GM12878 (cell line): ENCODE measurements around the gene MYO15B. TPM values are rescaled to one million over a fixed set of nuclear protein-coding genes. Genes with fewer than 3 reads are reported as not detected.

ENCODE experiments used
- ATAC-seq: fragments of 200-7000 bp; cut with Tn5 transposase; 3 replicates; pipeline ENCODE4 v1.9.1; 2020; ENCODE audit warnings: mild to moderate bottlenecking, moderate library complexity
- BruUV-seq: library from RNA; stranded (reverse); fragments of 400-500 nt; replicated peaks from 2 replicates; lab custom pipeline; 2021; lab: Mats Ljungman, UMichigan
- CTCF ChIA-PET: fragments of 300-600 bp; sonication (Branson Sonifier 250); formaldehyde crosslinking; extraction: SDS; loops from one replicate; lab custom pipeline; 2021; ENCODE audit warnings: inconsistent platforms; lab: Yijun Ruan, JAX
- POLR2A ChIA-PET: fragments of 350-600 bp; formaldehyde crosslinking; extraction: SDS; loops from one replicate; lab custom pipeline; 2021; ENCODE audit warnings: inconsistent platforms; lab: Charles Lee
- RAD21 ChIA-PET: fragments of 300-600 bp; sonication (Branson Sonifier 250); formaldehyde crosslinking; loops from one replicate; lab custom pipeline; 2023; ENCODE audit warnings: antibody characterized with exemption; ENCODE audit not compliant: unreplicated experiment; lab: Charles Lee
- SMC1A ChIA-PET: fragments of 300-600 bp; sonication (Branson Sonifier 250); formaldehyde crosslinking; loops from one replicate; lab custom pipeline; 2023; ENCODE audit not compliant: unreplicated experiment, uncharacterized antibody; lab: Charles Lee
- DNase-seq: peaks from one replicate; pipeline ENCODE4 v3.0.0-alpha.2; 2011; ENCODE audit warnings: low read depth, low spot score
- FAIRE-seq: peaks from 3 replicates; lab custom pipeline; 2011; peaks lifted over from hg19 to GRCh38; lab: Jason Lieb, UNC
- H2AFZ ChIP-seq: 2 replicates; pipeline ENCODE4 v1.6.0; 2011; ENCODE audit warnings: low read depth, low read length, control low read depth; ENCODE audit not compliant: control insufficient read depth
- H3K27ac ChIP-seq: 2 replicates; pipeline ENCODE4 v1.5.1; 2011; ENCODE audit warnings: control low read depth; ENCODE audit not compliant: control insufficient read depth, insufficient read depth
- H3K27me3 ChIP-seq, 2 experiments: replicated peaks in 1 of 2; 2 replicates each; pipeline versions ENCODE4 v1.6.0 to v1.6.1; 2011; ENCODE audit warnings: low read length in 1 of 2; ENCODE audit not compliant: control insufficient read depth in 2 of 2, insufficient read depth in 2 of 2
- H3K36me3 ChIP-seq, 2 experiments: 2 replicates each; pipeline ENCODE4 v1.5.1; 2011; ENCODE audit warnings: low read length in 1 of 2; ENCODE audit not compliant: control insufficient read depth in 2 of 2, insufficient read depth in 2 of 2
- H3K4me1 ChIP-seq: 2 replicates; pipeline ENCODE4 v1.6.1; 2011; ENCODE audit warnings: mild to moderate bottlenecking, low read length, moderate library complexity, mixed read lengths; ENCODE audit not compliant: control insufficient read depth, insufficient read depth
- H3K4me2 ChIP-seq: 2 replicates; pipeline ENCODE4 v1.6.0; 2011; ENCODE audit warnings: control low read depth; ENCODE audit not compliant: control insufficient read depth, insufficient read depth
- H3K4me3 ChIP-seq: fragments of 200-600 bp; sonication (generic); 2 replicates; pipeline ENCODE4 v1.5.1; 2016
- H3K79me2 ChIP-seq: 2 replicates; pipeline ENCODE4 v1.6.0; 2011; ENCODE audit warnings: low read length; ENCODE audit not compliant: control insufficient read depth, insufficient read depth
- H3K9ac ChIP-seq: 2 replicates; pipeline ENCODE4 v1.8.0; 2011; ENCODE audit warnings: low read length, control low read depth, mixed read lengths; ENCODE audit not compliant: control insufficient read depth, insufficient read depth
- H3K9me3 ChIP-seq: replicated peaks from 3 replicates; pipeline ENCODE4 v1.5.1; 2011; ENCODE audit warnings: mild to moderate bottlenecking, low read length; ENCODE audit not compliant: control insufficient read depth, insufficient read depth
- H4K20me1 ChIP-seq: 2 replicates; pipeline ENCODE4 v1.6.0; 2011; ENCODE audit not compliant: control insufficient read depth, insufficient read depth
- BACH1 ChIP-seq: fragments of 450-650 bp; IDR thresholded peaks from 2 replicates; pipeline ENCODE4 v1.6.1; 2017; ENCODE audit warnings: mild to moderate bottlenecking, borderline replicate concordance
- ETV6 ChIP-seq, 2 experiments: fragments of 450-650 bp in 1 of 2; IDR thresholded peaks in 1 of 2; conservative IDR thresholded peaks in 1 of 2; 2 replicates each; pipeline ENCODE4 v1.6.1; 2014; ENCODE audit warnings: antibody characterized with exemption in 1 of 2, borderline replicate concordance in 1 of 2, low read depth in 1 of 2, mild to moderate bottlenecking in 1 of 2, moderate library complexity in 1 of 2
- FOXK2 ChIP-seq: fragments of 450-650 bp; IDR thresholded peaks from 2 replicates; pipeline ENCODE4 v1.6.1; 2017; ENCODE audit warnings: mild to moderate bottlenecking, moderate library complexity
- FOXM1 ChIP-seq: IDR thresholded peaks from 2 replicates; pipeline ENCODE4 v1.6.1; 2012; ENCODE audit warnings: low read depth, mild to moderate bottlenecking, inconsistent platforms, low read length, moderate library complexity
- GABPA ChIP-seq: IDR thresholded peaks from 2 replicates; pipeline ENCODE4 v1.6.1; 2014; ENCODE audit warnings: antibody characterized with exemption, low read depth, mild to moderate bottlenecking, inconsistent platforms
- JUNB ChIP-seq: IDR thresholded peaks from 2 replicates; pipeline ENCODE4 v1.6.1; 2016; ENCODE audit warnings: antibody characterized with exemption, mild to moderate bottlenecking
- MAX ChIP-seq: IDR thresholded peaks from 2 replicates; pipeline ENCODE4 v1.6.1; 2012; ENCODE audit warnings: low read depth, low read length, improper control_type of control experiment
- MYC ChIP-seq: IDR thresholded peaks from 2 replicates; pipeline ENCODE4 v1.6.1; 2011; ENCODE audit warnings: mild to moderate bottlenecking, low read length, moderate library complexity, inconsistent platforms; ENCODE audit not compliant: insufficient read depth, insufficient replicate concordance, insufficient read length, severe bottlenecking
- NBN ChIP-seq: fragments of 450-650 bp; IDR thresholded peaks from 2 replicates; pipeline ENCODE4 v1.6.1; 2016
- NFIC ChIP-seq: IDR thresholded peaks from 2 replicates; pipeline ENCODE4 v1.6.1; 2012; ENCODE audit warnings: low read depth, mild to moderate bottlenecking, inconsistent platforms, low read length, moderate library complexity
- NFXL1 ChIP-seq: fragments of 450-650 bp; IDR thresholded peaks from 2 replicates; pipeline ENCODE4 v1.6.1; 2017; ENCODE audit warnings: antibody characterized with exemption, mild to moderate bottlenecking, borderline replicate concordance
- NKRF ChIP-seq: fragments of 450-650 bp; conservative IDR thresholded peaks from 2 replicates; pipeline ENCODE4 v1.6.1; 2017; ENCODE audit warnings: mild to moderate bottlenecking, moderate library complexity
- SUPT20H ChIP-seq: IDR thresholded peaks from 2 replicates; pipeline ENCODE4 v1.6.1; 2011; ENCODE audit warnings: low read depth, mild to moderate bottlenecking, low read length, moderate library complexity, borderline replicate concordance; ENCODE audit not compliant: control insufficient read depth
- USF2 ChIP-seq: IDR thresholded peaks from 2 replicates; pipeline ENCODE4 v1.6.1; 2011; ENCODE audit warnings: low read depth, low read length, improper control_type of control experiment, borderline replicate concordance
- ZBTB40 ChIP-seq: fragments of 450-650 bp; IDR thresholded peaks from 2 replicates; pipeline ENCODE4 v1.6.1; 2016; ENCODE audit warnings: mild to moderate bottlenecking, moderate library complexity, borderline replicate concordance
- WGBS: methylation state at CpG from one replicate; pipeline ENCODE4 v1.1.6; 2016; ENCODE audit warnings: low lambda C conversion rate; ENCODE audit not compliant: insufficient replicate concordance, insufficient coverage; ENCODE audit errors: missing lambda C conversion rate; 5-methylcytosine and 5-hydroxymethylcytosine counted together
- in situ Hi-C: fragments of 300-500 bp; cut with MboI; formaldehyde crosslinking; loops from 9 replicates; pipeline ENCODE4 v1.14.3; 2018; ENCODE audit warnings: mixed read lengths
- intact Hi-C: fragments of 100-400 bp; cut with micrococcal nuclease; formaldehyde crosslinking; loops from one replicate; pipeline ENCODE4 v1.14.2; 2022; ENCODE audit not compliant: unreplicated experiment
- polyA plus RNA-seq, 11 experiments: library from polyadenylated mRNA; depleted of rRNA in 4 of 11; unstranded in 6 of 11; stranded (reverse) in 5 of 11; fragments of >200 nt; fragmentation: Nextera tagmentation in 4 of 11; fragmentation: Illumina TruSeq in 1 of 11; extraction: Ambion mirVana in 4 of 11; extraction: Trizol in 1 of 11; gene quantifications; 1 replicate in 1 of 11; 2 replicates in 10 of 11; pipeline versions ENCODE4 v1.2.1 to v1.2.3, GENCODE V29; 2011 to 2016; ENCODE audit warnings: inconsistent platforms in 2 of 11, missing spikeins in 2 of 11, low read depth in 1 of 11
- total RNA-seq, 4 experiments: library from RNA; depleted of rRNA in 3 of 4; stranded (reverse); fragments of >200 nt in 3 of 4; fragmentation: Illumina TruSeq in 1 of 4; extraction: Trizol in 1 of 4; gene quantifications; 2 replicates each; pipeline versions ENCODE4 v1.2.1 to v1.2.3, GENCODE V29; 2013 to 2021
- TF ChIP-seq, protein P1 (sequence below): fragments of 450-650 bp; IDR thresholded peaks from 2 replicates; pipeline ENCODE4 v1.6.1; 2016; ENCODE audit warnings: mild to moderate bottlenecking

Gene MYO15B
- total and polyA plus RNA-seq, 10 of the 15 experiments (the other 5 are each of a cell fraction or from before 2014, with no cell fraction given): 0.67 to 15.4 (median 2.3) TPM; not detected in 1

DNA sequence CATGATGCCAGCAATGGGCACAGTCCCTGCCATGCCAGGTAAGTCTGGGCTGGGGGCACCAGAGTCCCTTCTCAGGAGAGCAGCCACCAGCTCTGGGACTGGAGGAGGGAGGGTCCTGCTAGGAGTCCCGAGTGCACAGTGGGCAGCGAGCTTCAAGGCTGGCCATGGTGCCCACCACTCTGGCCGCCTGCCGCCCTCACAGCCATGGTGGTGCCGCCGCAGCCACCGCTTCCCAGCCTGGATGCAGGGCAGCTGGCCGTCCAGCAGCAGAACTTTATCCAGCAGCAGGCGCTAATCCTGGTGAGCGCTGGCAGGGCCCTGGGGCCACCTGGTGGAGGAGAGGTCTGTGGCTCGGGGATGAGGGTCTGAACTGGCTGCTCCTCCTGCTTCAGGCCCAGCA is 27.7 kb downstream of the MYO15B start:
- Histone ChIP-seq H3K4me2 (no peak overlapping the region), H3K36me3 (no peaks in the 10 kb centered on the region), H4K20me1 (no peaks in the 10 kb centered on the region), H3K79me2 (no peaks in the 10 kb centered on the region), H3K27me3 (no peaks in the 10 kb centered on the region), H3K4me3 (no peak overlapping the region), H3K9ac (no peak overlapping the region), H3K9me3 (no peaks in the 10 kb centered on the region), H3K27ac (no peak overlapping the region), H2AFZ (no peak overlapping the region), H3K4me1 (no peaks in the 10 kb centered on the region)
- RAD21 ChIA-PET: no interaction called here
- SMC1A ChIA-PET: no interaction called here
- POLR2A ChIA-PET: no interaction called here
- in situ Hi-C loops: no loop called here
- WGBS: 46% methylated on average over 11 of the region's 11 CpGs
- DNase-seq (no peak), FAIRE-seq (no peak), ATAC-seq (no peak)
- intact Hi-C loops: no loop called here
- CTCF ChIA-PET: interaction anchor here (2.2 kb wide), 2 partner anchors 14 to 18 kb away, joined by 10 to 11 read pairs; partner anchors contain the start of gene SMIM5
- BruUV-seq: no TSS peak
- TF ChIP-seq BACH1: no peak
- TF ChIP-seq JUNB: no peak
- TF ChIP-seq NBN: no peak
- TF ChIP-seq ZBTB40: no peak
- no peak for TF ChIP-seq FOXM1
- no peak for TF ChIP-seq MAX
- no peak for TF ChIP-seq SUPT20H
- TF ChIP-seq GABPA: no peak
- no peak for TF ChIP-seq USF2
- no peak for TF ChIP-seq NFIC
- TF ChIP-seq NKRF: no peak
- TF ChIP-seq NFXL1: no peak
- no peak for TF ChIP-seq MYC
- TF ChIP-seq ETV6 (conservative IDR thresholded peaks at IDR 0.05 in 1 of 2, IDR thresholded peaks at IDR 0.05 in 1 of 2; ENCODE audit: borderline replicate concordance in 1 of 2, low read depth in 1 of 2): no peak
- TF ChIP-seq, protein P1, sequence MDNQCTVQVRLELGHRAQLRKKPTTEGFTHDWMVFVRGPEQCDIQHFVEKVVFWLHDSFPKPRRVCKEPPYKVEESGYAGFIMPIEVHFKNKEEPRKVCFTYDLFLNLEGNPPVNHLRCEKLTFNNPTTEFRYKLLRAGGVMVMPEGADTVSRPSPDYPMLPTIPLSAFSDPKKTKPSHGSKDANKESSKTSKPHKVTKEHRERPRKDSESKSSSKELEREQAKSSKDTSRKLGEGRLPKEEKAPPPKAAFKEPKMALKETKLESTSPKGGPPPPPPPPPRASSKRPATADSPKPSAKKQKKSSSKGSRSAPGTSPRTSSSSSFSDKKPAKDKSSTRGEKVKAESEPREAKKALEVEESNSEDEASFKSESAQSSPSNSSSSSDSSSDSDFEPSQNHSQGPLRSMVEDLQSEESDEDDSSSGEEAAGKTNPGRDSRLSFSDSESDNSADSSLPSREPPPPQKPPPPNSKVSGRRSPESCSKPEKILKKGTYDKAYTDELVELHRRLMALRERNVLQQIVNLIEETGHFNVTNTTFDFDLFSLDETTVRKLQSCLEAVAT: no peak
- TF ChIP-seq FOXK2: no peak
